H1 (cell line): ENCODE results near the gene MPZL3. TPM values are rescaled to one million over a fixed set of nuclear protein-coding genes. Genes with fewer than 3 reads are reported as not detected.

Source experiments
- CTCF ChIA-PET: fragments of 300-600 bp; sonication (Branson Sonifier 250); formaldehyde crosslinking; loops from one replicate; lab custom pipeline; 2021; ENCODE audit not compliant: partially characterized antibody; lab: Charles Lee
- POLR2A ChIA-PET: fragments of 300-600 bp; sonication (Branson Sonifier 250); formaldehyde crosslinking; loops from one replicate; lab custom pipeline; 2021; ENCODE audit warnings: inconsistent platforms; ENCODE audit not compliant: partially characterized antibody; lab: Charles Lee
- DNase-seq, 2 experiments: peaks; one replicate each; pipeline versions ENCODE4 v3.0.0 to v3.0.0-alpha.2; 2010 to 2022; ENCODE audit warnings: low spot score in 2 of 2, low read depth in 1 of 2, mixed read lengths in 1 of 2
- FAIRE-seq: peaks from 2 replicates; lab custom pipeline; 2011; peaks lifted over from hg19 to GRCh38; lab: Jason Lieb, UNC
- H2AFZ ChIP-seq: 2 replicates; pipeline ENCODE4 v1.8.1; 2012; ENCODE audit warnings: low read length, inconsistent platforms
- H2AK5ac ChIP-seq: 2 replicates; pipeline ENCODE4 v1.6.1; 2013; ENCODE audit warnings: low read depth, low read length
- H2BK120ac ChIP-seq: replicated peaks from 2 replicates; pipeline ENCODE3; 2013; ENCODE audit warnings: low read depth, low read length, inconsistent platforms
- H2BK12ac ChIP-seq: 2 replicates; pipeline ENCODE4 v1.6.1; 2013; ENCODE audit warnings: low read depth, low read length
- H2BK15ac ChIP-seq: 2 replicates; pipeline ENCODE4 v1.6.1; 2013; ENCODE audit warnings: low read length
- H2BK20ac ChIP-seq: 2 replicates; pipeline ENCODE4 v1.6.1; 2013; ENCODE audit warnings: low read length
- H2BK5ac ChIP-seq: 2 replicates; pipeline ENCODE4 v1.6.1; 2013; ENCODE audit warnings: low read depth, low read length
- H3K14ac ChIP-seq: 2 replicates; pipeline ENCODE4 v1.6.1; 2013; ENCODE audit warnings: inconsistent platforms; ENCODE audit not compliant: insufficient read length
- H3K18ac ChIP-seq: 2 replicates; pipeline ENCODE4 v1.6.1; 2013; ENCODE audit warnings: low read length; ENCODE audit errors: extremely low read depth
- H3K23ac ChIP-seq: 2 replicates; pipeline ENCODE4 v1.6.1; 2013; ENCODE audit warnings: inconsistent platforms; ENCODE audit not compliant: insufficient read length
- H3K23me2 ChIP-seq: 2 replicates; pipeline ENCODE4 v1.6.1; 2013; ENCODE audit warnings: low read depth, low read length
- H3K27ac ChIP-seq: 2 replicates; pipeline ENCODE4 v1.6.1; 2011; ENCODE audit warnings: low read depth, low read length, inconsistent platforms
- H3K27me3 ChIP-seq, 4 experiments: replicated peaks in 1 of 4; 1 replicate in 1 of 4; 2 replicates in 3 of 4; pipeline versions ENCODE4 v1.6.1 to v1.8.1; 2011 to 2013; ENCODE audit warnings: low read length in 3 of 4, mild to moderate bottlenecking in 3 of 4, inconsistent platforms in 2 of 4, mixed read lengths in 2 of 4, moderate library complexity in 1 of 4; ENCODE audit not compliant: control insufficient read depth in 3 of 4, insufficient read depth in 3 of 4; ENCODE audit errors: extremely low read depth in 1 of 4
- H3K36me3 ChIP-seq, 4 experiments: 2 replicates each; pipeline versions ENCODE4 v1.6.1 to v1.8.1; 2011 to 2013; ENCODE audit warnings: mild to moderate bottlenecking in 4 of 4, low read length in 3 of 4, moderate library complexity in 2 of 4, control low read depth in 1 of 4, inconsistent platforms in 1 of 4; ENCODE audit not compliant: insufficient read depth in 4 of 4, control insufficient read depth in 2 of 4
- H3K4ac ChIP-seq: replicated peaks from 2 replicates; pipeline ENCODE3; 2013; ENCODE audit warnings: low read length, low read depth, mixed read lengths, inconsistent platforms; ENCODE audit not compliant: insufficient read length
- H3K4me1 ChIP-seq, 4 experiments: replicated peaks in 1 of 4; 1 replicate in 1 of 4; 2 replicates in 3 of 4; pipeline versions ENCODE4 v1.6.1 to v1.8.1; 2011 to 2013; ENCODE audit warnings: low read length in 3 of 4, inconsistent platforms in 2 of 4, mixed read lengths in 1 of 4; ENCODE audit not compliant: insufficient read depth in 4 of 4, control insufficient read depth in 3 of 4
- H3K4me2 ChIP-seq, 2 experiments: 2 replicates each; pipeline versions ENCODE4 v1.6.1 to v1.8.1; 2011 to 2013; ENCODE audit warnings: low read depth in 2 of 2, low read length in 2 of 2, control low read depth in 1 of 2, inconsistent platforms in 1 of 2, mild to moderate bottlenecking in 1 of 2; ENCODE audit not compliant: insufficient read depth in 1 of 2
- H3K4me3 ChIP-seq, 4 experiments: fragments of 200-600, 300-600 bp in 1 of 4; sonication (generic), shearing (Covaris generic), sonication (Bioruptor Twin) in 1 of 4; 2 replicates each; pipeline versions ENCODE4 v1.5.1 to v1.8.1; 2011 to 2016; ENCODE audit warnings: low read length in 4 of 4, low read depth in 3 of 4, control low read depth in 2 of 4, inconsistent platforms in 2 of 4, mild to moderate bottlenecking in 2 of 4, mixed read lengths in 1 of 4, moderate library complexity in 1 of 4; ENCODE audit not compliant: insufficient read depth in 2 of 4; ENCODE audit errors: extremely low read depth in 1 of 4
- H3K56ac ChIP-seq: replicated peaks from 2 replicates; pipeline ENCODE3; 2013; ENCODE audit warnings: low read depth, mild to moderate bottlenecking, mixed read lengths, low read length, inconsistent platforms; ENCODE audit not compliant: insufficient read length
- H3K79me1 ChIP-seq: 2 replicates; pipeline ENCODE4 v1.6.1; 2013; ENCODE audit warnings: low read depth, low read length, control low read depth
- H3K79me2 ChIP-seq, 2 experiments: 2 replicates each; pipeline versions ENCODE4 v1.6.1 to v1.8.1; 2012 to 2013; ENCODE audit warnings: low read length in 2 of 2, mild to moderate bottlenecking in 2 of 2, inconsistent platforms in 1 of 2; ENCODE audit not compliant: insufficient read depth in 2 of 2, control insufficient read depth in 1 of 2
- H3K9ac ChIP-seq, 4 experiments: replicated peaks in 1 of 4; 1 replicate in 1 of 4; 2 replicates in 3 of 4; pipeline versions ENCODE4 v1.6.1 to v1.8.1; 2011 to 2013; ENCODE audit warnings: low read depth in 3 of 4, low read length in 3 of 4, control low read depth in 2 of 4, mild to moderate bottlenecking in 2 of 4, moderate library complexity in 2 of 4, inconsistent platforms in 1 of 4; ENCODE audit errors: extremely low read depth in 1 of 4
- H3K9me3 ChIP-seq, 2 experiments: 2 replicates each; pipeline versions ENCODE4 v1.6.1 to v1.8.1; 2012 to 2013; ENCODE audit warnings: mild to moderate bottlenecking in 2 of 2, moderate library complexity in 2 of 2, control low read depth in 1 of 2, inconsistent platforms in 1 of 2, low read depth in 1 of 2, low read length in 1 of 2, mixed read lengths in 1 of 2; ENCODE audit not compliant: insufficient read depth in 2 of 2
- H4K20me1 ChIP-seq, 2 experiments: replicated peaks in 1 of 2; 2 replicates each; pipeline versions ENCODE3 to v1.8.1; 2011 to 2013; ENCODE audit warnings: inconsistent platforms in 2 of 2, low read length in 2 of 2, mild to moderate bottlenecking in 1 of 2; ENCODE audit not compliant: insufficient read depth in 2 of 2, control insufficient read depth in 1 of 2
- H4K5ac ChIP-seq: 2 replicates; pipeline ENCODE4 v1.6.1; 2013; ENCODE audit warnings: low read length, low read depth, mixed read lengths, inconsistent platforms; ENCODE audit not compliant: insufficient read length
- H4K8ac ChIP-seq: 2 replicates; pipeline ENCODE4 v1.8.0; 2013; ENCODE audit warnings: mild to moderate bottlenecking, moderate library complexity, low read length, inconsistent platforms; ENCODE audit not compliant: insufficient read depth; ENCODE audit errors: extremely low read depth
- H4K91ac ChIP-seq: replicated peaks from 2 replicates; pipeline ENCODE3; 2013; ENCODE audit warnings: low read length, mixed read lengths, inconsistent platforms; ENCODE audit not compliant: insufficient read length
- CBX8 ChIP-seq: fragments of 300-800, 300-1000 bp; sonication (generic); IDR thresholded peaks from 2 replicates; pipeline ENCODE4 v1.7.1; 2016; ENCODE audit warnings: low read depth, low read length, borderline replicate concordance
- CEBPB ChIP-seq: IDR thresholded peaks from 2 replicates; pipeline ENCODE4 v1.6.1; 2012; ENCODE audit warnings: low read depth, low read length
- E2F6 ChIP-seq: IDR thresholded peaks from 2 replicates; pipeline ENCODE4 v1.6.1; 2012; ENCODE audit warnings: inconsistent platforms
- EGR1 ChIP-seq: IDR thresholded peaks from 2 replicates; pipeline ENCODE4 v1.6.1; 2011; ENCODE audit warnings: low read depth, low read length, borderline replicate concordance
- HDAC6 ChIP-seq: IDR thresholded peaks from one replicate; pipeline ENCODE4 v1.7.1; 2012; ENCODE audit warnings: low read depth, mild to moderate bottlenecking, inconsistent platforms, low read length, moderate library complexity
- MAX ChIP-seq: IDR thresholded peaks from 2 replicates; pipeline ENCODE4 v1.6.1; 2012; ENCODE audit warnings: inconsistent platforms
- NANOG ChIP-seq: IDR thresholded peaks from 2 replicates; pipeline ENCODE4 v1.6.1; 2011; ENCODE audit warnings: low read length, low read depth, mild to moderate bottlenecking, inconsistent platforms; ENCODE audit not compliant: insufficient read depth, poor library complexity, severe bottlenecking
- PHF8 ChIP-seq: fragments of 200-600 bp; sonication (generic); conservative IDR thresholded peaks from 2 replicates; pipeline ENCODE4 v1.7.1; 2012; ENCODE audit warnings: low read depth, mild to moderate bottlenecking, inconsistent platforms, low read length, moderate library complexity
- RBBP5 ChIP-seq: IDR thresholded peaks from 2 replicates; pipeline ENCODE4 v1.7.1; 2012; ENCODE audit warnings: low read depth, mild to moderate bottlenecking, inconsistent platforms, low read length, moderate library complexity, borderline replicate concordance
- SIRT6 ChIP-seq: IDR thresholded peaks from one replicate; pipeline ENCODE4 v1.7.1; 2012; ENCODE audit warnings: low read length, inconsistent platforms
- SP1 ChIP-seq: IDR thresholded peaks from 2 replicates; pipeline ENCODE4 v1.6.1; 2011; ENCODE audit warnings: low read depth, low read length
- TAF7 ChIP-seq: optimal IDR thresholded peaks from 2 replicates; pipeline ENCODE3; 2011; ENCODE audit warnings: low read depth, mild to moderate bottlenecking, inconsistent platforms, low read length, moderate library complexity, borderline replicate concordance
- YY1 ChIP-seq: IDR thresholded peaks from 2 replicates; pipeline ENCODE4 v1.6.1; 2011; ENCODE audit warnings: low read depth, mild to moderate bottlenecking, low read length
- ZNF274 ChIP-seq: IDR thresholded peaks from 2 replicates; pipeline ENCODE4 v1.7.0; 2012; ENCODE audit warnings: low read length, borderline replicate concordance; ENCODE audit errors: extremely low read depth
- WGBS, 2 experiments: shearing (Covaris generic) in 1 of 2; methylation state at CpG; one replicate each; pipeline versions ENCODE4 v1.1.6 to v1.1.7; 2013 to 2015; ENCODE audit warnings: low lambda C conversion rate in 2 of 2, mixed read lengths in 2 of 2, inconsistent platforms in 1 of 2, low coverage in 1 of 2, missing lambda C conversion rate in 1 of 2; ENCODE audit not compliant: insufficient replicate concordance in 2 of 2, insufficient coverage in 1 of 2, insufficient read length in 1 of 2; ENCODE audit errors: extremely low coverage in 1 of 2, missing lambda C conversion rate in 1 of 2; 5-methylcytosine and 5-hydroxymethylcytosine counted together
- polyA plus RNA-seq, 7 experiments: library from polyadenylated mRNA; depleted of rRNA in 3 of 7; stranded (reverse) in 5 of 7; unstranded in 2 of 7; fragments of >200 nt in 5 of 7; fragments of 200-250 nt in 2 of 7; gene quantifications; 1 replicate in 5 of 7; 2 replicates in 1 of 7; 4 replicates in 1 of 7; pipeline versions ENCODE4 v1.2.1 to v1.2.3, GENCODE V29; 2011 to 2013; ENCODE audit warnings: missing spikeins in 2 of 7, mixed read lengths in 2 of 7
- total RNA-seq: library from RNA; stranded (reverse); fragmentation: NEBNext Ultra II Directional; extraction: Animal tissue kit (Norgen Biotek cat#: 25700); gene quantifications from 2 replicates; pipeline ENCODE4 v1.2.1, GENCODE V29; 2021

The MPZL3 gene
- total and polyA plus RNA-seq, 2 of the 8 experiments (the other 6 are each of a cell fraction or from before 2014, with no cell fraction given): 1.1 to 3.9 TPM

- no peak overlapping the region for H3K4ac ChIP-seq
- H4K20me1 ChIP-seq: no peaks in the 10 kb centered on the region
- no peaks in the 10 kb centered on the region for H3K36me3 ChIP-seq
- no peak overlapping the region for H3K14ac ChIP-seq
- POLR2A ChIA-PET: no interaction called here
- FAIRE-seq (no peak), DNase-seq (no peak)
- H4K8ac ChIP-seq: no peak overlapping the region
- H3K27ac ChIP-seq: no peak overlapping the region
- no peak overlapping the region for H2BK20ac ChIP-seq
- H2BK12ac ChIP-seq: no peak overlapping the region
- no peak overlapping the region for H3K56ac ChIP-seq
- H2BK15ac ChIP-seq: no peak overlapping the region
- H2BK5ac ChIP-seq: no peak overlapping the region
- H3K27me3 ChIP-seq: peaks cover 0 to 1% (median 0%) of the 10 kb centered on the region in 4 experiments; a peak in 1 of 7 replicates
- H3K79me2 ChIP-seq: no peaks in the 10 kb centered on the region
- H3K4me3 ChIP-seq: no peak overlapping the region
- 88% methylated on average over 2 of the region's 2 CpGs; no CpG with 5 or more reads in 1 of the 2 experiments for WGBS, 2 experiments
- CTCF ChIA-PET: interaction anchor here (0.6 to 1.7 kb wide), 3 partner anchors 10 to 21 kb away, joined by 4 to 7 read pairs (median 4); partner anchors contain the start of gene MPZL2
- no peak overlapping the region for H3K23ac ChIP-seq
- H3K4me2 ChIP-seq: no peak overlapping the region
- no peaks in the 10 kb centered on the region for H3K4me1 ChIP-seq
- H4K5ac ChIP-seq: no peak overlapping the region
- H2BK120ac ChIP-seq: no peak overlapping the region
- H3K23me2 ChIP-seq: no peaks in the 10 kb centered on the region
- H3K79me1 ChIP-seq: no peaks in the 10 kb centered on the region
- H3K9ac ChIP-seq: no peak overlapping the region
- no peak overlapping the region for H4K91ac ChIP-seq
- H3K9me3 ChIP-seq: no peaks in the 10 kb centered on the region
- no peak overlapping the region for H2AFZ ChIP-seq
- H2AK5ac ChIP-seq: no peak overlapping the region
- H3K18ac ChIP-seq: no peak overlapping the region
- TF ChIP-seq E2F6: no peak
- no peak for TF ChIP-seq HDAC6
- no peak for TF ChIP-seq ZNF274
- TF ChIP-seq TAF7: no peak
- TF ChIP-seq EGR1: no peak
- no peak for TF ChIP-seq RBBP5
- TF ChIP-seq CBX8: no peak
- no peak for TF ChIP-seq YY1
- TF ChIP-seq NANOG: no peak
- no peak for TF ChIP-seq CEBPB
- TF ChIP-seq PHF8: no peak
- no peak for TF ChIP-seq MAX
- TF ChIP-seq SIRT6: no peak
- TF ChIP-seq SP1: no peak
Observed at GRCh38 chr11:118274186-118274585, 22.0 kb upstream of the MPZL3 start.
